HG02623 (cell line): ENCODE measurements around the gene ATP10A.

Source experiments
- ATAC-seq: cut with Tn5 transposase; IDR thresholded peaks from one replicate; pipeline ENCODE4 v1.9.1; 2021; ENCODE audit warnings: moderate library complexity; ENCODE audit not compliant: unreplicated experiment

The ATP10A gene

GRCh38 chr15:25708391-25708790, 154.7 kb downstream of the ATP10A start:
- no peak for ATAC-seq

GRCh38 chr15:25707656-25708365, 155.3 kb downstream of the ATP10A start:
- no peak for ATAC-seq

DNA sequence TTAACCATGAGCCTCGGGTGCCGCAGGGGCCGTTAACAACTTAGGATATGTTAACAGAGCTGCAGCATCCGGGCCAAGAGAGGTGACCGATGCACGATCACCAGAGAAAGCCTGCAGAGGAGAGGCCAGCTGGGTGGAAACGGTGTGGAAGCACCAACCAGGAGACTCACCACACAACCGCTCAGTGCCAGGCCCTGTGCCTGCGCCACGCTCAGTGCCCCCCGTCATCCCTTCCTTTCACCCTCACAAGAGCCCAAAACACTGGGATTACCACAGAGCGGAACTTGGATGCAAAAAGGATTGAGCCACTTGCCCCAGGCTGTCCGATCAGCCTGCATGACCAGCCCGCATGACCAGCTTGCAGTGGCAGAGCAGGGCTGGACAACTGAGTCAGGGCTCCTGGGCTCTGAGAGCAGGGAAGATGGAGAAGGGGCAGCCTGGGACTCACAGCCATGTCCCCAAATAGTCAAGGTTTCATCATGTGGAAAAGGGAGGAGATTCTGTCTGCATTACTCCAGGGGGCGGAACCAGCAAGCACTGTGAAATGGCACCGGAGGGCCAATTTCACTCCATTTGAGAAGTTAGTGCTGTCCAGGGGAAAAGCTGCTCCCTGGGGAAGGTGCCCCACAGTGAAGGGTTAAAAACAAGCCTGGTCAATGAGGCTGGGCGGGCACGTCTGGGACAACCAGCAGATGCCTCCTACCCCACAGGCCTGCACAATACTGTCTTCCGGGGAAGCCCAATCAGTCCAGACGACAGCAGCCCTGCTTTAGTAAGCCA, 156.8 kb downstream of the ATP10A start:
- ATAC-seq = no peak

- ATAC-seq = no peak
Measured at GRCh38 chr15:25705433-25706115, 157.6 kb downstream of the ATP10A start.

GRCh38 chr15:25703726-25704125, 159.4 kb downstream of the ATP10A start:
- no peak for ATAC-seq

- ATAC-seq = no peak
Measured at GRCh38 chr15:25701721-25702465, 161.2 kb downstream of the ATP10A start.

GRCh38 chr15:25700916-25701315, 162.2 kb downstream of the ATP10A start:
- ATAC-seq = no peak

- no peak for ATAC-seq
Measured at GRCh38 chr15:25697586-25697985, 165.5 kb downstream of the ATP10A start.

- no peak for ATAC-seq
Measured at GRCh38 chr15:25695875-25696760, 167.0 kb downstream of the ATP10A start.

- ATAC-seq = no peak
Measured at GRCh38 chr15:25694823-25695312, 168.3 kb downstream of the ATP10A start.

DNA sequence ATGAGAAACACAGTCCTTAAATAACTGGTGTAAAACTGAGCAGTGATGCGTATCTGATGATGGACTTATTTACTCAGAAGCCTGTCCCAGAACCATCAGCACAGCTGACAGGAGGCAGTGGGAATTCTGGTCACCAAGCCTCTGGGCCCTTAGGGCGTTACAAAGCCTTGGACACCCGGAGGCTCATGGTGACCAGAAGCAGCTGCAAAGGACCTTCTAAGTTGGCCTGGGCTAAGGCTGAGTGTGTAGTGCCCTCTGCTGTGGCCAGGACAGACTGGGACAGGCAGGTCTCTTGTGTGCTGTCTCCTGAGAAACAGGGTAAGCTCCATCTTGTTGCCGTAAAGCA, 168.9 kb downstream of the ATP10A start:
- ATAC-seq = no peak

GRCh38 chr15:25693321-25694238, 169.5 kb downstream of the ATP10A start:
- ATAC-seq = no peak

GRCh38 chr15:25691544-25692430, 171.3 kb downstream of the ATP10A start:
- no peak for ATAC-seq

GRCh38 chr15:25690673-25691543, 172.2 kb downstream of the ATP10A start:
- ATAC-seq = no peak

DNA sequence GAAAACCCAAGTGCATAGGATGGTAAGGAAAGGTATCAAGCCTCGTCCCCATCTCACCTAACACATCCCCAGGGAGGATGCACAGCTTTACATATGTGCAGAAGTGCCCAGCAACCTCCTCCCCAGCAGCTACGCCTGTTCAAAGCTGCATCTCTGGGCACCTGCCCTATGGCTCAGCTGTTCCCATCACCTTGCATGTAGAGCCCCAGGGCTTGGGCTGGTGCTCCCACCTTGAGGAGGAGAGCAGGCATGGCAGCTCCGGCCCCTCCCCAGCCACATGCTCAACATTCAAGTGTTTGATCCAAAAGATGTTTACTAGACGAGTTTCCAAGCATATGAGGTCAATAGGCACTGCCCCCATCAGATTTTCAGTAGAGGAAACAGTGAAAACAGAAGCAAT, 173.5 kb downstream of the ATP10A start:
- no peak for ATAC-seq

DNA sequence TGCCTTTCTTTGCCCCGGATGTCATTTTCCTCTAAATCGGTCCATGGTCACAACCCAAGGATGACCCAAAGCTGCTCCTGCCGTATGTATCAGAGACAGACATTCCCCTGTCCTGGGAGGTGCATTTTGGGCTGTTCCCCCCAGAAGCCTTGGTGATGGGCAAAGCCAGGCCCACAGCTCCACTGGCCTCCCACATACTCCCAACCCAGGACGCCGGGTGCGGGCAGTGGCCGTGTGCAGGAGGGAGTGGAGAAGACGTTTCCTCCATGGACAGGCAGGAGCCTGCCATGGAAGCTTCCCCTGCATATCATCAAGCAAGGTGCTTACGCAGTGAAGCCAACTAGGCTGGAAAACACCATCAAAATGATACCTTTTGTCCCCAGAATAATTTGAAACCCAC, 175.0 kb downstream of the ATP10A start:
- no peak for ATAC-seq

- ATAC-seq = no peak
Measured at GRCh38 chr15:25687689-25688088, 175.4 kb downstream of the ATP10A start.
